ENCODE results near the gene TCEA3.

TCEA3 gene

GRCh38 chr1:23371987-23372880 lies 52.3 kb downstream of the TCEA3 start:
- peaks cover 92% of the 10 kb centered on the region for H3K27me3 ChIP-seq (ENCODE audit: insufficient read depth, low read length)
- no peak overlapping the region for H3K9ac ChIP-seq (ENCODE audit: low read depth, low read length)
- H3K27ac ChIP-seq (ENCODE audit: low read depth, low read length) = no peak overlapping the region; the same call in 1 of the 2 replicates
- H3K4me3 ChIP-seq (ENCODE audit: low read length) = no peak overlapping the region
- H3K36me3 ChIP-seq (ENCODE audit: insufficient read depth, low read length) = no peaks in the 10 kb centered on the region
- 18% methylated on average over 13 of the region's 13 CpGs for WGBS
- H3K9me3 ChIP-seq (ENCODE audit: insufficient read depth, low read depth, low read length) = no peaks in the 10 kb centered on the region
- H3K4me1 ChIP-seq (ENCODE audit: insufficient read depth, low read length) = peaks cover 29% of the 10 kb centered on the region

- 0 out of 2 replicates have a peak overlapping the region, but pooled peaks have one; percentile 7 for H3K4me3 ChIP-seq (ENCODE audit: low read length)
- H3K36me3 ChIP-seq (ENCODE audit: insufficient read depth, low read length) = no peaks in the 10 kb centered on the region
- peaks cover 2% of the 10 kb centered on the region; the same call in 1 of the 2 replicates for H3K9me3 ChIP-seq (ENCODE audit: insufficient read depth, low read depth, low read length)
- no peak overlapping the region; the same call in 1 of the 2 replicates for H3K27ac ChIP-seq (ENCODE audit: low read depth, low read length)
- H3K9ac ChIP-seq (ENCODE audit: low read depth, low read length) = no peak overlapping the region
- H3K27me3 ChIP-seq (ENCODE audit: insufficient read depth, low read length) = peaks cover 92% of the 10 kb centered on the region
- H3K4me1 ChIP-seq (ENCODE audit: insufficient read depth, low read length) = peaks cover 29% of the 10 kb centered on the region
- WGBS = 1% methylated on average over 13 of the region's 13 CpGs
Measured at GRCh38 chr1:23370709-23371584, 53.6 kb downstream of the TCEA3 start.

GRCh38 chr1:23370330-23370708 lies 54.2 kb downstream of the TCEA3 start:
- H3K36me3 ChIP-seq (ENCODE audit: insufficient read depth, low read length) = no peaks in the 10 kb centered on the region
- no peak overlapping the region for H3K9ac ChIP-seq (ENCODE audit: low read depth, low read length)
- H3K27me3 ChIP-seq (ENCODE audit: insufficient read depth, low read length) = peaks cover 90% of the 10 kb centered on the region
- peaks cover 2% of the 10 kb centered on the region; the same call in 1 of the 2 replicates for H3K9me3 ChIP-seq (ENCODE audit: insufficient read depth, low read depth, low read length)
- 52% methylated on average over 5 of the region's 5 CpGs for WGBS
- peaks cover 29% of the 10 kb centered on the region for H3K4me1 ChIP-seq (ENCODE audit: insufficient read depth, low read length)
- H3K4me3 ChIP-seq (ENCODE audit: low read length) = 0 out of 2 replicates have a peak overlapping the region, but pooled peaks have one; percentile 7
- H3K27ac ChIP-seq (ENCODE audit: low read depth, low read length) = no peak overlapping the region

- Histone ChIP-seq H3K27me3 (ENCODE audit: insufficient read depth, low read length) (peaks cover 87% of the 10 kb centered on the region), H3K27ac (ENCODE audit: low read depth, low read length) (peak within 1 kb of the TSS; percentile 90)
- 6% methylated on average over 29 of the region's 29 CpGs for WGBS
Measured at GRCh38 chr1:23369335-23370013, 55.1 kb downstream of the TCEA3 start, which contains the start of gene ZNF436. Gene ZNF436, minus strand, starts transcription at chr1:23369836. Its CDS starts 1,831 bp downstream, at chr1:23368005.

GRCh38 chr1:23368562-23369334 lies 55.8 kb downstream of the TCEA3 start:
- peak overlapping the region; percentile 91 for H3K4me3 ChIP-seq (ENCODE audit: low read length)
- H3K27me3 ChIP-seq (ENCODE audit: insufficient read depth, low read length) = peaks cover 87% of the 10 kb centered on the region
- peak overlapping the region; percentile 76 for H3K9ac ChIP-seq (ENCODE audit: low read depth, low read length)
- H3K36me3 ChIP-seq (ENCODE audit: insufficient read depth, low read length) = peaks cover 6% of the 10 kb centered on the region; the same call in 1 of the 2 replicates
- peaks cover 24% of the 10 kb centered on the region for H3K4me1 ChIP-seq (ENCODE audit: insufficient read depth, low read length)
- WGBS = under 1% methylated on average over 61 of the region's 61 CpGs
- H3K27ac ChIP-seq (ENCODE audit: low read depth, low read length) = peak overlapping the region; percentile 90
- peaks cover 13% of the 10 kb centered on the region; the same call in 1 of the 2 replicates for H3K9me3 ChIP-seq (ENCODE audit: insufficient read depth, low read depth, low read length)

More at GRCh38 chr1:23369335-23370013, 55.1 kb downstream of the TCEA3 start, which contains the start of gene ZNF436:
- H3K4me3 ChIP-seq (ENCODE audit: low read length) = peak within 1 kb of the TSS; percentile 91
- H3K4me1 ChIP-seq (ENCODE audit: insufficient read depth, low read length) = peaks cover 29% of the 10 kb centered on the region
- H3K36me3 ChIP-seq (ENCODE audit: insufficient read depth, low read length) = peaks cover 2% of the 10 kb centered on the region; the same call in 1 of the 2 replicates
- H3K9ac ChIP-seq (ENCODE audit: low read depth, low read length) = peak within 1 kb of the TSS; percentile 76
- peaks cover 6% of the 10 kb centered on the region; the same call in 1 of the 2 replicates for H3K9me3 ChIP-seq (ENCODE audit: insufficient read depth, low read depth, low read length)

- Histone ChIP-seq H3K27me3 (ENCODE audit: insufficient read depth, low read length) (peaks cover 86% of the 10 kb centered on the region), H3K9ac (ENCODE audit: low read depth, low read length) (peak overlapping the region; percentile 76), H3K9me3 (ENCODE audit: insufficient read depth, low read depth, low read length) (peaks cover 20% of the 10 kb centered on the region), H3K27ac (ENCODE audit: low read depth, low read length) (peak overlapping the region; percentile 90), H3K4me1 (ENCODE audit: insufficient read depth, low read length) (peaks cover 22% of the 10 kb centered on the region), H3K36me3 (ENCODE audit: insufficient read depth, low read length) (peaks cover 7% of the 10 kb centered on the region), H3K4me3 (ENCODE audit: low read length) (peak overlapping the region; percentile 91)
- WGBS = 5% methylated on average over 41 of the region's 41 CpGs
Measured at GRCh38 chr1:23367791-23368561, 56.6 kb downstream of the TCEA3 start.

- peaks cover 13% of the 10 kb centered on the region for H3K36me3 ChIP-seq (ENCODE audit: insufficient read depth, low read length)
- WGBS = 74% methylated on average over 9 of the region's 9 CpGs
- H3K4me3 ChIP-seq (ENCODE audit: low read length) = peak overlapping the region; percentile 91
- H3K9me3 ChIP-seq (ENCODE audit: insufficient read depth, low read depth, low read length) = peaks cover 26% of the 10 kb centered on the region
- no peak overlapping the region for H3K9ac ChIP-seq (ENCODE audit: low read depth, low read length)
- H3K27ac ChIP-seq (ENCODE audit: low read depth, low read length) = no peak overlapping the region
- peaks cover 22% of the 10 kb centered on the region for H3K4me1 ChIP-seq (ENCODE audit: insufficient read depth, low read length)
- peaks cover 86% of the 10 kb centered on the region for H3K27me3 ChIP-seq (ENCODE audit: insufficient read depth, low read length)
Measured at GRCh38 chr1:23367451-23367790, 57.1 kb downstream of the TCEA3 start.

- H3K9ac ChIP-seq (ENCODE audit: low read depth, low read length) = no peak overlapping the region
- peaks cover 18% of the 10 kb centered on the region for H3K4me1 ChIP-seq (ENCODE audit: insufficient read depth, low read length)
- peaks cover 86% of the 10 kb centered on the region for H3K27me3 ChIP-seq (ENCODE audit: insufficient read depth, low read length)
- peaks cover 21% of the 10 kb centered on the region for H3K36me3 ChIP-seq (ENCODE audit: insufficient read depth, low read length)
- H3K4me3 ChIP-seq (ENCODE audit: low read length) = no peak overlapping the region
- no peak overlapping the region for H3K27ac ChIP-seq (ENCODE audit: low read depth, low read length)
- 88% methylated on average over 5 of the region's 5 CpGs for WGBS
- peaks cover 34% of the 10 kb centered on the region for H3K9me3 ChIP-seq (ENCODE audit: insufficient read depth, low read depth, low read length)
Measured at GRCh38 chr1:23366598-23366997, 58.0 kb downstream of the TCEA3 start.

- peaks cover 25% of the 10 kb centered on the region for H3K36me3 ChIP-seq (ENCODE audit: insufficient read depth, low read length)
- no peak overlapping the region for H3K9ac ChIP-seq (ENCODE audit: low read depth, low read length)
- peaks cover 14% of the 10 kb centered on the region for H3K4me1 ChIP-seq (ENCODE audit: insufficient read depth, low read length)
- H3K4me3 ChIP-seq (ENCODE audit: low read length) = no peak overlapping the region
- WGBS = 83% methylated on average over 2 of the region's 2 CpGs
- no peak overlapping the region for H3K27ac ChIP-seq (ENCODE audit: low read depth, low read length)
- peaks cover 86% of the 10 kb centered on the region for H3K27me3 ChIP-seq (ENCODE audit: insufficient read depth, low read length)
- peaks cover 39% of the 10 kb centered on the region for H3K9me3 ChIP-seq (ENCODE audit: insufficient read depth, low read depth, low read length)
Measured at GRCh38 chr1:23366146-23366545, 58.4 kb downstream of the TCEA3 start.
